K562 treated with DMSO at 1 percent for 4 hours (cell line): Measurements from ENCODE around the gene UPK2. TPM values are rescaled to one million over a fixed set of nuclear protein-coding genes. Genes with fewer than 3 reads are reported as not detected.

Source experiments
- total RNA-seq: library from RNA; unstranded; fragments of 300-600 nt; gene quantifications from 2 replicates; pipeline ENCODE4 v1.2.3, GENCODE V29; 2022; ENCODE audit not compliant: insufficient read depth

The UPK2 gene
- total RNA-seq, result not detected in 2 replicates

DNA sequence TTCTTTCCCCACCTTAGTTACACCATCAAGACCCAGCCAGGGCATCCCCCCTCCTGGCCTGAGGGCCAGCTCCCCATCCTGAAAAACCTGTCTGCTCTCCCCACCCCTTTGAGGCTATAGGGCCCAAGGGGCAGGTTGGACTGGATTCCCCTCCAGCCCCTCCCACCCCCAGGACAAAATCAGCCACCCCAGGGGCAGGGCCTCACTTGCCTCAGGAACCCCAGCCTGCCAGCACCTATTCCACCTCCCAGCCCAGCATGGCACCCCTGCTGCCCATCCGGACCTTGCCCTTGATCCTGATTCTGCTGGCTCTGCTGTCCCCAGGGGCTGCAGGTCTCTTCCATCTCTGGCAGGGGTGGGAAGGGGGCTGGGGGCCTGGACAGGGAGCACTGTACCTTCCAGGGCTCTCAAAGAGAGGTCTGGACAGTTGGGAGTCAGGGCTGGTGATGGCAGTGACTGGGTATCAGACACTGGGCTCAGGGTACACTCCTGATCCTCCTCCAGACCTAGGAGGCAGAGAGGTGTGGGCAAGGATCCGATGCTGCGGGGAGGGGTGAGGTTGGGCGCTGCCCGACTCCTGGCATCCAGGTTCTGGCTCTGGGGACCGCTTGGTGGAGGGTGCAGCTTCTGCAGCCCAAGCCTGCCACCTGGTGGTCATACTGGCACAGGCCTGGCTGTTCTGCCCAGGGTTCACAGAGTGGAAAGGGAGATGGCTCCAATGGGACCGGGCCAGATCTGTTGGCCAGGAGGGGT, at the start of gene UPK2:
Gene UPK2, plus strand, starts transcription at position 205 of the 753 bp plus-strand sequence. Its CDS starts 53 bp downstream, at position 258.

DNA sequence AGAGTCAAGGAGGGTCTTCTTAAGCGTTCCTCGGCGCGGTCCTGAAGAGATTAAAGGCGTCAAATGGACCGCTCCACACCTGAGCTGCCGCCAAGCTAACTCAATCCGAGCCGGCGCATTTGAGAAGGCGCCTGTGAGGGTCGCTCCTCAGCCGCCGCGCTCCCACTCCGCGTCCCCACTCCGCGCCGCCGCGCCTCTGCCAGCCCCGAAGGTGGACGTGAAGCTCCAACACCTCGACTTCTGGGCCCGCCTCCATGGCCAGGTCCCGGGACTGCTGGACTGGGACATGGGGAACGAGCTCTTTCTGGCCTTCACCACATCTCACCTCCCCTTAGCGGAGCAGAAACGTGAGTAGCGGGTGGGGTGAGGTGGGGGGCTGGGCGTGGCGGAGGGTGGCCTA, 15.5 kb downstream of the UPK2 start, which contains the start of gene FOXR1:
Gene FOXR1, plus strand, starts transcription at position 116 of the 400 bp plus-strand sequence. Its CDS starts 171 bp downstream, at position 287.

DNA sequence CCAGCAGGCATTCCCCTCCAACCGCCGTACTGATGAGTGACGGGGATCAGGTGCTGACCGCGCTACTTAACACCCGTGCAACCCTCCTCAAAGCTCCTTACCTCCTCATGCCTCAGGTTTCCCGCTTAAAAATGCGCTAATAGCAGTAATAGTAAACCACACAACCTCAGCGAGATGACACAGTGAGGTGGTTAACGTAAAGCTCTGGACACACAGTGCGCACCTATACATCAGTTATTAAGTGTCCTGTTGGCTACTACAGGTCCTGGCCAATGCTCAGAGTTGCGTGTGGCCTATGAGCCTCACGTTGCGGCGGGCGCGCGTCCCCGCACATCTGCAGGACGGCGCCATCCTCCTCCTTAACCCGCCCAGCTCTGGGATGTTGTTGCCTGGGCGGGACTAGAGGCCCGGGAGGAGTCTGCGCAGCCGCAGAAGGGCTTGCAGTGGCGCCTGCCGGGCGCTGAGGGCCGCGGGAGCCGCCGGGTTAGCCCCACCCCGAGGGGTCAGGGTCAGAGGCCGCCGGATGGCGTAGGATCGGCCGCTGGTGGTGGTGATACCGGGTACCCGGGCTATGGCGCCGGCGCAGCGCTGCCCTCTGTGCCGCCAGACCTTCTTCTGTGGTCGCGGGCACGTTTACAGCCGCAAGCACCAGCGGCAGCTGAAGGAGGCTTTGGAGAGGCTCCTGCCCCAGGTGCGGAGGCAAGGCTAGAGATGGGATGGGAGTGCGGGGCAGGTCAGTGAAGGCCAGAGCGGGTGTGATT, 41.7 kb downstream of the UPK2 start, which contains the start of gene CENATAC:
Gene CENATAC, plus strand, starts transcription at position 512 of the 761 bp plus-strand sequence. Its CDS starts 60 bp downstream, at position 572.

Other genes starting within 250 kb of the UPK2 start
- gene DDX6, start 165.1 kb upstream of the UPK2 start, total RNA-seq, result 14.2 and 22.0 TPM in 2 replicates
- not detected in 2 replicates for gene CXCR5, start 72.4 kb upstream of the UPK2 start, total RNA-seq
- gene BCL9L, start 30.4 kb upstream of the UPK2 start, total RNA-seq, result 8.3 and 14.2 TPM in 2 replicates
- not detected in 2 replicates for gene FOXR1, start 15.5 kb downstream of the UPK2 start, total RNA-seq
- 11.8 and 12.3 TPM in 2 replicates for gene CENATAC, start 41.8 kb downstream of the UPK2 start, total RNA-seq
- gene RPS25, start 62.0 kb downstream of the UPK2 start, total RNA-seq, result 1,661 and 1,791 TPM in 2 replicates
- gene TRAPPC4, start 62.5 kb downstream of the UPK2 start, total RNA-seq, result 131 and 148 TPM in 2 replicates
- 36.3 and 44.7 TPM in 2 replicates for gene SLC37A4, start 74.6 kb downstream of the UPK2 start, total RNA-seq
- gene HYOU1, start 100.9 kb downstream of the UPK2 start, total RNA-seq, result 202 and 231 TPM in 2 replicates
- 31.8 and 39.9 TPM in 2 replicates for gene VPS11, start 111.5 kb downstream of the UPK2 start, total RNA-seq
- 107 and 137 TPM in 2 replicates for gene HMBS, start 128.6 kb downstream of the UPK2 start, total RNA-seq
- 41.8 and 50.8 TPM in 2 replicates for gene DPAGT1, start 145.6 kb downstream of the UPK2 start, total RNA-seq
- 27.8 and 33.7 TPM in 2 replicates for gene C2CD2L, start 151.0 kb downstream of the UPK2 start, total RNA-seq
- gene HINFP, start 165.3 kb downstream of the UPK2 start, total RNA-seq, result 28.5 and 31.2 TPM in 2 replicates
- 0.17 TPM in 1 of 2 replicates, not detected in the other for gene ABCG4, start 192.8 kb downstream of the UPK2 start, total RNA-seq
- 1.6 and 2.0 TPM in 2 replicates for gene NLRX1, start 212.4 kb downstream of the UPK2 start, total RNA-seq
- gene NHERF4, start 229.2 kb downstream of the UPK2 start, total RNA-seq, result not detected in 2 replicates